HepG2 (cell line): ENCODE measurements around the gene TTC38. TPM values are rescaled to one million over a fixed set of nuclear protein-coding genes. Genes with fewer than 3 reads are reported as not detected.

Experiments
- ATAD3A ChIP-seq: sonication (generic); formaldehyde crosslinking; IDR thresholded peaks from 2 replicates; pipeline ENCODE4 v1.4.0; 2020; ENCODE audit warnings: missing genetic modification reagents
- BCL6 ChIP-seq: IDR thresholded peaks from 2 replicates; pipeline ENCODE4 v1.6.1; 2016; ENCODE audit warnings: missing genetic modification reagents, missing compliant biosample characterization
- CCDC6 ChIP-seq: sonication (generic); formaldehyde crosslinking; IDR thresholded peaks from 2 replicates; pipeline ENCODE4 v1.8.1; 2022; ENCODE audit warnings: mild to moderate bottlenecking, missing genetic modification reagents, moderate library complexity
- FOXC1 ChIP-seq: sonication (generic); formaldehyde crosslinking; IDR thresholded peaks from 2 replicates; pipeline ENCODE4 v1.8.0; 2022; ENCODE audit warnings: mild to moderate bottlenecking, missing genetic modification reagents, borderline replicate concordance
- HNRNPK ChIP-seq: fragments of 200-400 bp; formaldehyde crosslinking; IDR thresholded peaks from 2 replicates; pipeline ENCODE4 v1.6.1; 2018; ENCODE audit warnings: low read length, low read depth, moderate library complexity, mild to moderate bottlenecking; ENCODE audit not compliant: poor library complexity, severe bottlenecking
- KDM3A ChIP-seq: IDR thresholded peaks from 2 replicates; pipeline ENCODE4 v1.6.1; 2018; ENCODE audit warnings: low read depth, missing compliant biosample characterization
- MYNN ChIP-seq: sonication (generic); formaldehyde crosslinking; IDR thresholded peaks from 2 replicates; pipeline ENCODE4 v1.4.0; 2020; ENCODE audit warnings: mild to moderate bottlenecking, low read depth, missing genetic modification reagents
- RAD51 ChIP-seq: fragments of 450-650 bp; IDR thresholded peaks from 2 replicates; pipeline ENCODE4 v1.6.1; 2016; ENCODE audit warnings: borderline replicate concordance
- ZNF143 ChIP-seq: sonication (generic); formaldehyde crosslinking; IDR thresholded peaks from 2 replicates; pipeline ENCODE4 v1.4.0; 2020; ENCODE audit warnings: missing genetic modification reagents
- ZNF274 ChIP-seq: sonication (generic); formaldehyde crosslinking; IDR thresholded peaks from 2 replicates; pipeline ENCODE4 v1.5.1; 2020; ENCODE audit warnings: mild to moderate bottlenecking, missing genetic modification reagents
- ZNF75D ChIP-seq: sonication (generic); formaldehyde crosslinking; IDR thresholded peaks from 2 replicates; pipeline ENCODE4 v1.8.1; 2023; ENCODE audit warnings: missing genetic modification reagents, mild to moderate bottlenecking, borderline replicate concordance
- polyA plus RNA-seq, 8 experiments: library from polyadenylated mRNA; depleted of rRNA in 3 of 8; stranded (reverse) in 7 of 8; unstranded in 1 of 8; fragments of >200 nt; fragmentation: Illumina TruSeq in 4 of 8; extraction: Trizol in 4 of 8; gene quantifications; 2 replicates each; pipeline versions ENCODE4 v1.2.1 to v1.2.3, GENCODE V29; 2011 to 2016; ENCODE audit warnings: low read depth in 4 of 8, missing spikeins in 1 of 8, mixed read lengths in 1 of 8; ENCODE audit not compliant: insufficient read depth in 1 of 8
- total RNA-seq, 5 experiments: library from RNA; depleted of rRNA; stranded (reverse); fragments of >200 nt; fragmentation: Illumina TruSeq; extraction: Trizol; gene quantifications; 2 replicates each; pipeline ENCODE4 v1.2.3, GENCODE V29; 2016; ENCODE audit warnings: low read depth in 1 of 5
- TF ChIP-seq, protein P1 (sequence below), 2 experiments: fragments of 450-650 bp in 1 of 2; sonication (generic) in 1 of 2; formaldehyde crosslinking in 1 of 2; IDR thresholded peaks; 2 replicates each; pipeline versions ENCODE4 v1.6.1 to v1.8.0; 2016 to 2022; ENCODE audit warnings: antibody characterized with exemption in 1 of 2, mild to moderate bottlenecking in 1 of 2, missing genetic modification reagents in 1 of 2
- TF ChIP-seq, protein P2 (sequence below): sonication (generic); formaldehyde crosslinking; IDR thresholded peaks from 2 replicates; pipeline ENCODE4 v1.5.0; 2020; ENCODE audit warnings: missing genetic modification reagents
- TF ChIP-seq, protein P3 (sequence below): sonication (generic); formaldehyde crosslinking; IDR thresholded peaks from 2 replicates; pipeline ENCODE4 v1.9.0; 2021; ENCODE audit warnings: missing genetic modification reagents, borderline replicate concordance
- TF ChIP-seq, protein P4 (sequence below): sonication (generic); formaldehyde crosslinking; IDR thresholded peaks from 2 replicates; pipeline ENCODE4 v1.9.0; 2022; ENCODE audit warnings: low read depth, missing genetic modification reagents

TTC38 gene
- total and polyA plus RNA-seq, 2 of the 13 experiments (the other 11 are each of a cell fraction or from before 2014, with no cell fraction given): 101 to 105 TPM

DNA sequence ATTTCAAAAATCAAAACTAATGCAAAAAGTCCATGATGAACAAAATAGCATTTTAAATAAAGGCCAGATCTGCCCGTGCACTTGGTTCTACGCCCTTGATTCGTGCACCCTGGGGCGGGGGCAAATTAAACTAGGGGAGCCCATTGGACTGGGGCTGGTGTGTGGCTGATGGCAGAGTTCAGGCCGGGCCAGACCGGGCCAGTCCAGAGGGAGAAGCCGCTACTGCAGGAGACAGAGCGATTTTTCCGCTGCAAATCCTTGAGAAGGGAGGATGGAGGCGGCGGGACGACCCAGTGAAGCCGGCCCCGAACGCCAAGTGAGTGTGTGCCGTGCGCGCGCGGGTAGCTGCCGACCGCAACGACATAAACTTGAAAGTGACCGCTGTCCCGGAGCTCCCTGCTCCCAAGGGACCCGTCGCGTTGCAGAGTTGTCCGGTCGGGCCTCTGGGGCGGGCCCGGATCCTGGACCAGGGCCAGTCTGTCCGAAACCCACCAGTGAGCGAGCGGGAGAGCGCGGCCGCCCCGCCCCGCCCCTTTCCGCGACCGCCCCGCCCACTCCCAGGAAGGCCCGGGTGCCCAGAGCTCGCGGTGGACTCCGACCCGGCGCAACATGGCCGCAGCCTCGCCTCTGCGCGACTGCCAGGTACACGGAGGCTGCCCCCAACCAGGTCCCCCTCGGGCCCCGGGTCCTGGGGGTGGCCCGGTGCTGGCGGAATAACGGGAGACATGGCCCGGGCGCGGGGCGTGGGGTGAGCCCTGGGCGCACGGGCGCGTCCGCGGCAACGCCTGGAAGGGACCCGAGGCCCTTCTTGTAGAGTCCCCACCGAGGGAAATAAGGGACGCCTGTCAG, at the start of gene TTC38 (continued):
- TF ChIP-seq, protein P1, sequence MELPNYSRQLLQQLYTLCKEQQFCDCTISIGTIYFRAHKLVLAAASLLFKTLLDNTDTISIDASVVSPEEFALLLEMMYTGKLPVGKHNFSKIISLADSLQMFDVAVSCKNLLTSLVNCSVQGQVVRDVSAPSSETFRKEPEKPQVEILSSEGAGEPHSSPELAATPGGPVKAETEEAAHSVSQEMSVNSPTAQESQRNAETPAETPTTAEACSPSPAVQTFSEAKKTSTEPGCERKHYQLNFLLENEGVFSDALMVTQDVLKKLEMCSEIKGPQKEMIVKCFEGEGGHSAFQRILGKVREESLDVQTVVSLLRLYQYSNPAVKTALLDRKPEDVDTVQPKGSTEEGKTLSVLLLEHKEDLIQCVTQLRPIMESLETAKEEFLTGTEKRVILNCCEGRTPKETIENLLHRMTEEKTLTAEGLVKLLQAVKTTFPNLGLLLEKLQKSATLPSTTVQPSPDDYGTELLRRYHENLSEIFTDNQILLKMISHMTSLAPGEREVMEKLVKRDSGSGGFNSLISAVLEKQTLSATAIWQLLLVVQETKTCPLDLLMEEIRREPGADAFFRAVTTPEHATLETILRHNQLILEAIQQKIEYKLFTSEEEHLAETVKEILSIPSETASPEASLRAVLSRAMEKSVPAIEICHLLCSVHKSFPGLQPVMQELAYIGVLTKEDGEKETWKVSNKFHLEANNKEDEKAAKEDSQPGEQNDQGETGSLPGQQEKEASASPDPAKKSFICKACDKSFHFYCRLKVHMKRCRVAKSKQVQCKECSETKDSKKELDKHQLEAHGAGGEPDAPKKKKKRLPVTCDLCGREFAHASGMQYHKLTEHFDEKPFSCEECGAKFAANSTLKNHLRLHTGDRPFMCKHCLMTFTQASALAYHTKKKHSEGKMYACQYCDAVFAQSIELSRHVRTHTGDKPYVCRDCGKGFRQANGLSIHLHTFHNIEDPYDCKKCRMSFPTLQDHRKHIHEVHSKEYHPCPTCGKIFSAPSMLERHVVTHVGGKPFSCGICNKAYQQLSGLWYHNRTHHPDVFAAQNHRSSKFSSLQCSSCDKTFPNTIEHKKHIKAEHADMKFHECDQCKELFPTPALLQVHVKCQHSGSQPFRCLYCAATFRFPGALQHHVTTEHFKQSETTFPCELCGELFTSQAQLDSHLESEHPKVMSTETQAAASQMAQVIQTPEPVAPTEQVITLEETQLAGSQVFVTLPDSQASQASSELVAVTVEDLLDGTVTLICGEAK (IDR thresholded peaks at IDR 0.05): no peak
- TF ChIP-seq, protein P1 (CRISPR knock-in tag; IDR thresholded peaks at IDR 0.05): peak; percentile 40; the same call in 1 of the 2 replicates
- TF ChIP-seq KDM3A (CRISPR knock-in tag): 0 out of 2 replicates have a peak, but pooled peaks have one; percentile 52
- TF ChIP-seq, protein P2, sequence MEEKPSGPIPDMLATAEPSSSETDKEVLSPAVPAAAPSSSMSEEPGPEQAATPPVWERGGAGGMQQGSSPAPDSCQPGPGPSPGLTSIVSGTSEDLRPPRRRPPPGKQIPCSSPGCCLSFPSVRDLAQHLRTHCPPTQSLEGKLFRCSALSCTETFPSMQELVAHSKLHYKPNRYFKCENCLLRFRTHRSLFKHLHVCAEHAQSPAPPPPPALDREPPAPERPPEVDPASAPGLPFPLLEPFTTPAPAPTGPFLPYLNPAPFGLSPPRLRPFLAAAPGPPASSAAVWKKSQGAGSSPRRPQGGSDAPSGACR (CRISPR knock-in tag): no peak
- TF ChIP-seq ATAD3A (CRISPR knock-in tag): no peak
- TF ChIP-seq, protein P3, sequence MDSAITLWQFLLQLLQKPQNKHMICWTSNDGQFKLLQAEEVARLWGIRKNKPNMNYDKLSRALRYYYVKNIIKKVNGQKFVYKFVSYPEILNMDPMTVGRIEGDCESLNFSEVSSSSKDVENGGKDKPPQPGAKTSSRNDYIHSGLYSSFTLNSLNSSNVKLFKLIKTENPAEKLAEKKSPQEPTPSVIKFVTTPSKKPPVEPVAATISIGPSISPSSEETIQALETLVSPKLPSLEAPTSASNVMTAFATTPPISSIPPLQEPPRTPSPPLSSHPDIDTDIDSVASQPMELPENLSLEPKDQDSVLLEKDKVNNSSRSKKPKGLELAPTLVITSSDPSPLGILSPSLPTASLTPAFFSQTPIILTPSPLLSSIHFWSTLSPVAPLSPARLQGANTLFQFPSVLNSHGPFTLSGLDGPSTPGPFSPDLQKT (CRISPR knock-in tag): no peak
- TF ChIP-seq, protein P4, sequence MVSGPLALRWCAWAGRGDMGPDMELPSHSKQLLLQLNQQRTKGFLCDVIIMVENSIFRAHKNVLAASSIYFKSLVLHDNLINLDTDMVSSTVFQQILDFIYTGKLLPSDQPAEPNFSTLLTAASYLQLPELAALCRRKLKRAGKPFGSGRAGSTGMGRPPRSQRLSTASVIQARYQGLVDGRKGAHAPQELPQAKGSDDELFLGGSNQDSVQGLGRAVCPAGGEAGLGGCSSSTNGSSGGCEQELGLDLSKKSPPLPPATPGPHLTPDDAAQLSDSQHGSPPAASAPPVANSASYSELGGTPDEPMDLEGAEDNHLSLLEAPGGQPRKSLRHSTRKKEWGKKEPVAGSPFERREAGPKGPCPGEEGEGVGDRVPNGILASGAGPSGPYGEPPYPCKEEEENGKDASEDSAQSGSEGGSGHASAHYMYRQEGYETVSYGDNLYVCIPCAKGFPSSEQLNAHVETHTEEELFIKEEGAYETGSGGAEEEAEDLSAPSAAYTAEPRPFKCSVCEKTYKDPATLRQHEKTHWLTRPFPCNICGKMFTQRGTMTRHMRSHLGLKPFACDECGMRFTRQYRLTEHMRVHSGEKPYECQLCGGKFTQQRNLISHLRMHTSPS (CRISPR knock-in tag): no peak
- peak; percentile 80; the same call in 1 of the 2 replicates for TF ChIP-seq ZNF274 (CRISPR knock-in tag)
- no peak for TF ChIP-seq HNRNPK
- no peak for TF ChIP-seq ZNF75D (CRISPR knock-in tag)
- peak; percentile 76; the same call in 1 of the 2 replicates for TF ChIP-seq BCL6 (CRISPR knock-in tag)
- TF ChIP-seq CCDC6 (CRISPR knock-in tag): peak; percentile 90
- TF ChIP-seq ZNF143: peak; percentile 53
- no peak for TF ChIP-seq MYNN (CRISPR knock-in tag)
- TF ChIP-seq FOXC1: peak; percentile 23; the same call in 1 of the 2 replicates
- no peak for TF ChIP-seq RAD51
